ENCODE data around the gene INO80. TPM values are rescaled to one million over a fixed set of nuclear protein-coding genes. Genes with fewer than 3 reads are reported as not detected.
"Not testable (repeated sequence)": the region's sequence is repeated elsewhere in the genome, so short reads cannot be mapped to it uniquely, and the experiment has no call there.

The INO80 gene
- total RNA-seq, 2 donors from 2014 or later = 23.0 to 51.2 TPM

DNA sequence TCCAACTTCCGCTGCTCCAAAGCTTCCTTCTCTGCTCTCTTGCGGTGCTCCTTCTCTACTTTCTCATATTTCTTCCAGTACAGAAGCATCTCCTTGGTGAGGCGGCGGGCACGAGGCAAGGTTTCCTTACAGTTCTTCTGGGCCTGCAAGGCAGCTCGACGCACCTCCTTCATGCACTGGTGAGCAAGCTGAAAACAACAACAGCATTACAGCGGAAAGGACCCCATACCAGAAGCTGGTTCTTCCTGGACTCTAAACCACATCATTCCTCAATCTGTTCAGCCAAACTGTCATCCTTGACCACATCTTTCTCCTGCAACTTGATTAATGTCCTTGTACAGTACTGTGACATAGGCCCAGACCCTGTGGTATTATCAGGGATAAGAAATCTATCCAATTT, 36.4 kb downstream of the INO80 start:
- no peak for DNase-seq (ENCODE audit: low spot score)

GRCh38 chr15:41078879-41079278, 37.2 kb downstream of the INO80 start:
- DNase-seq (ENCODE audit: low spot score); H3K27me3 ChIP-seq (replicated peaks; ENCODE audit: insufficient read depth); H3K4me1 ChIP-seq (replicated peaks); H3K27ac ChIP-seq; H3K36me3 ChIP-seq; intact Hi-C loops (cut with DNase I); H3K4me3 ChIP-seq; H3K9me3 ChIP-seq: not testable (repeated sequence)
- WGBS = 90% methylated on average over 5 of the region's 5 CpGs

More for the DNA sequence above, 36.4 kb downstream of the INO80 start:
- TF ChIP-seq, protein P1, sequence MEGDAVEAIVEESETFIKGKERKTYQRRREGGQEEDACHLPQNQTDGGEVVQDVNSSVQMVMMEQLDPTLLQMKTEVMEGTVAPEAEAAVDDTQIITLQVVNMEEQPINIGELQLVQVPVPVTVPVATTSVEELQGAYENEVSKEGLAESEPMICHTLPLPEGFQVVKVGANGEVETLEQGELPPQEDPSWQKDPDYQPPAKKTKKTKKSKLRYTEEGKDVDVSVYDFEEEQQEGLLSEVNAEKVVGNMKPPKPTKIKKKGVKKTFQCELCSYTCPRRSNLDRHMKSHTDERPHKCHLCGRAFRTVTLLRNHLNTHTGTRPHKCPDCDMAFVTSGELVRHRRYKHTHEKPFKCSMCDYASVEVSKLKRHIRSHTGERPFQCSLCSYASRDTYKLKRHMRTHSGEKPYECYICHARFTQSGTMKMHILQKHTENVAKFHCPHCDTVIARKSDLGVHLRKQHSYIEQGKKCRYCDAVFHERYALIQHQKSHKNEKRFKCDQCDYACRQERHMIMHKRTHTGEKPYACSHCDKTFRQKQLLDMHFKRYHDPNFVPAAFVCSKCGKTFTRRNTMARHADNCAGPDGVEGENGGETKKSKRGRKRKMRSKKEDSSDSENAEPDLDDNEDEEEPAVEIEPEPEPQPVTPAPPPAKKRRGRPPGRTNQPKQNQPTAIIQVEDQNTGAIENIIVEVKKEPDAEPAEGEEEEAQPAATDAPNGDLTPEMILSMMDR (IDR thresholded peaks at IDR 0.05) = no peak
- TF ChIP-seq POLR2A (IDR thresholded peaks at IDR 0.05) = no peak
- no peak for TF ChIP-seq POLR2AphosphoS5 (IDR thresholded peaks at IDR 0.05)
- intact Hi-C loops (cut with DNase I) = no loop called here
- Histone ChIP-seq H3K4me1 (replicated peaks) (no peaks in the 10 kb centered on the region), H3K27me3 (replicated peaks; ENCODE audit: insufficient read depth) (no peaks in the 10 kb centered on the region), H3K9me3 (no peaks in the 10 kb centered on the region), H3K27ac (no peak overlapping the region), H3K36me3 (no peaks in the 10 kb centered on the region), H3K4me3 (no peak overlapping the region)
- 96% methylated on average over 8 of the region's 8 CpGs for WGBS

DNA sequence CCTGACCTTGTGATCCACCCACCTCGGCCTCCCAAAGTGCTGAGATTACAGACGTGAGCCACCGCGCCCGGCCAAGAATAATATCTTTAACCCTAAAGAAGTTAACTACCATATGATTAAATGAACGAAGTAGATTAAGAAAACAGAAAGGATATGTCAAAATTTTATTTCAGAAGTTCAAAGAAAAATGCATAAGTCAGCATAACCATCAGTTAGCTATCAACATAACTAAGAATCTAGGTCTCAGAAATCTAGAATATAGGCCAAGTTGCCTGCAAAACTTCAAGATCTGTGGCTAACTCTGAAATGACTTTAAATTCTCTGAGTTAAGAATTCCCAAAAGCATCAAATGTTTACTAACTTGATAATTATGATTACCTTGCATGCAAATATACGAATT, 38.0 kb downstream of the INO80 start:
- WGBS = 96% methylated on average over 7 of the region's 7 CpGs
- H3K4me1 ChIP-seq (replicated peaks) = no peaks in the 10 kb centered on the region
- no peak overlapping the region for H3K27ac ChIP-seq
- DNase-seq (ENCODE audit: low spot score) = no peak
- H3K27me3 ChIP-seq (replicated peaks; ENCODE audit: insufficient read depth) = no peaks in the 10 kb centered on the region
- no peak overlapping the region for H3K4me3 ChIP-seq
- no peaks in the 10 kb centered on the region for H3K9me3 ChIP-seq
- TF ChIP-seq POLR2AphosphoS5 (IDR thresholded peaks at IDR 0.05) (no peak), POLR2A (IDR thresholded peaks at IDR 0.05) (no peak)
- TF ChIP-seq, protein P1 (IDR thresholded peaks at IDR 0.05) = no peak
- no peaks in the 10 kb centered on the region for H3K36me3 ChIP-seq
- intact Hi-C loops (cut with DNase I) = no loop called here

DNA sequence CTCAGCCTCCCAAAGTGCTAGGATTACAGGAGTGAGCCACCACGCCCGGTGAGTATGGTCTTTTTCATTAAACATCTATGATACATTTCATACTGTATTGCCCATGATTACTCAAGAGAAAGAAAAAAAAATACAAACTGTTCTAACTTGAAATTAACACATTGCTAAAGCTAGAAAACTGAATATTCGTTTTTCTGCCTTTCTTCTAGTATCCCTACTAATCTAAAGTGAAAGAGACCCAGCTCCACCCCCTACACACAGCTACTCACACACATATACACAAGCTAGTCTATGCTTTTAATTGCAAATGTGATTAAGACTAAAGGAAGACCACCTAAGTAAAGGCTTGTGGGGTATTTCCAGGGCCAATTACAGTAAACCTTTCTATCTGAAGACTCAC, 43.1 kb downstream of the INO80 start:
- Histone ChIP-seq H3K9me3 (no peaks in the 10 kb centered on the region), H3K27ac (no peak overlapping the region), H3K27me3 (replicated peaks; ENCODE audit: insufficient read depth) (no peaks in the 10 kb centered on the region), H3K4me3 (no peak overlapping the region), H3K4me1 (replicated peaks) (no peaks in the 10 kb centered on the region), H3K36me3 (peaks cover 0 to 7% of the 10 kb centered on the region in 2 donors)
- intact Hi-C loops (cut with DNase I) = no loop called here
- no peak for TF ChIP-seq POLR2AphosphoS5 (IDR thresholded peaks at IDR 0.05)
- no peak for TF ChIP-seq POLR2A (IDR thresholded peaks at IDR 0.05)
- TF ChIP-seq, protein P1 (IDR thresholded peaks at IDR 0.05) = no peak
- WGBS = 98% methylated on average over 3 of the region's 3 CpGs
- no peak for DNase-seq (ENCODE audit: low spot score)

DNA sequence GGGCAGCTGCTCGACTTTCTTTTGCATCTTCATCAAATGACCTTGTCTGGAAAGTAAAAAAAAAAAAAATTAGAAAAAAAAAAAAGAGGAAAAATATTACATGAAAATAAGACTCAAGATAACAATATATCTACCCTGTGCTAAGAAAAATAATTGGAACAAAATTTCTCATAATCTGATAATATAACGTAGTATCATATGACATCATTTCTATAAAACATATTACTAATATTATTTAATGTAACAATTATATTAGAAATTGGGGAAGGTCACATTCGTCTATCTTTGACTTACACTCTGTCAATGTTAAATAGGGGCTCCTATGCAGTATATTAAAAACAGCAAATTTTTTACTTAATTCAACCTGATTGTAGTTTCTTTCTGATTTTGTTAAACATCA, 44.1 kb downstream of the INO80 start:
- intact Hi-C loops (cut with DNase I) = no loop called here
- Histone ChIP-seq H3K36me3 (peaks cover 0 to 7% of the 10 kb centered on the region in 2 donors), H3K27ac (no peak overlapping the region), H3K27me3 (replicated peaks; ENCODE audit: insufficient read depth) (no peaks in the 10 kb centered on the region), H3K9me3 (no peaks in the 10 kb centered on the region), H3K4me1 (replicated peaks) (no peaks in the 10 kb centered on the region), H3K4me3 (no peak overlapping the region)
- WGBS = 89% methylated on average over 3 of the region's 3 CpGs
- no peak for DNase-seq (ENCODE audit: low spot score)
- TF ChIP-seq POLR2A (IDR thresholded peaks at IDR 0.05) = no peak
- TF ChIP-seq, protein P1 (IDR thresholded peaks at IDR 0.05) = no peak
- TF ChIP-seq POLR2AphosphoS5 (IDR thresholded peaks at IDR 0.05) = no peak

Data from prostate gland (tissue), 2 donors.